Activated T-cell treated with anti-CD3 and anti-CD28 coated beads, Interleukin-2, amount 50 U/mL, for 4 hours (primary cell): ENCODE results near the gene COA8. TPM values are rescaled to one million over a fixed set of nuclear protein-coding genes. Genes with fewer than 3 reads are reported as not detected.

ENCODE experiments used
- ATAC-seq, 2 donors: fragments of 200-7000 bp; cut with Tn5 transposase; one replicate each; pipeline ENCODE4 v1.10.0; 2021
- DNase-seq: peaks from one replicate; pipeline ENCODE4 v3.0.0-alpha.2; 2020
- H3K27me3 Mint-ChIP-seq: one replicate; pipeline ENCODE4 v1.8.0; 2021; ENCODE audit warnings: low read depth, mixed read lengths
- H3K36me3 Mint-ChIP-seq: one replicate; pipeline ENCODE4 v1.8.0; 2022; ENCODE audit warnings: mixed read lengths; ENCODE audit not compliant: insufficient read depth
- H3K4me1 Mint-ChIP-seq: one replicate; pipeline ENCODE4 v1.8.0; 2021; ENCODE audit warnings: low read depth, mixed read lengths
- H3K4me3 Mint-ChIP-seq: one replicate; pipeline ENCODE4 v1.8.0; 2021; ENCODE audit warnings: mild to moderate bottlenecking, moderate library complexity, mixed read lengths
- H3K9me3 Mint-ChIP-seq: one replicate; pipeline ENCODE4 v1.8.0; 2021; ENCODE audit warnings: mixed read lengths
- total RNA-seq, 3 donors: library from RNA; stranded (reverse); gene quantifications; one replicate each; pipeline ENCODE4 v1.2.1, GENCODE V29; 2021

The COA8 gene
- total RNA-seq, 3 donors from 2014 or later: 42.0 to 53.2 (median 49.2) TPM

DNA sequence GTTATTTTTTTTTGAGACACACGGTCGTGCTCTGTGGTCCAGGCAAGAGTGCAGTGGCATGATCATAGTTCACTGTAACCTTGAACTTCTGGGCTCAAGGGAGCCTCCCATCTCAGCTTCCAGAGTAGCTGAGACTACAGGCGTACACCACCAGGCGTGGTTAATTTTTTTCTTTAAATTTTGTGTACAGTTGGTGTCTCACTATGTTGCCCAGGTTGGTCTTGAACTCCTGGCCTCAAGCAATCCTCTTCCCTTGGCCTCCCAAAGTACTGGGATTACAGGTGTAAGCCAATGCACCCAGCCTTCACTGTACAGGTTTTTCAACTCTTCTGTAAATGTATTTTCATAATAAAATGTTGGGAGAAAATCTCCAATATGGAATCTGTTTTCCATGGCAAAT is 60.5 kb downstream of the COA8 start:
- ATAC-seq: no peak
- peaks cover 22% of the 10 kb centered on the region for H3K4me1 Mint-ChIP-seq

DNA sequence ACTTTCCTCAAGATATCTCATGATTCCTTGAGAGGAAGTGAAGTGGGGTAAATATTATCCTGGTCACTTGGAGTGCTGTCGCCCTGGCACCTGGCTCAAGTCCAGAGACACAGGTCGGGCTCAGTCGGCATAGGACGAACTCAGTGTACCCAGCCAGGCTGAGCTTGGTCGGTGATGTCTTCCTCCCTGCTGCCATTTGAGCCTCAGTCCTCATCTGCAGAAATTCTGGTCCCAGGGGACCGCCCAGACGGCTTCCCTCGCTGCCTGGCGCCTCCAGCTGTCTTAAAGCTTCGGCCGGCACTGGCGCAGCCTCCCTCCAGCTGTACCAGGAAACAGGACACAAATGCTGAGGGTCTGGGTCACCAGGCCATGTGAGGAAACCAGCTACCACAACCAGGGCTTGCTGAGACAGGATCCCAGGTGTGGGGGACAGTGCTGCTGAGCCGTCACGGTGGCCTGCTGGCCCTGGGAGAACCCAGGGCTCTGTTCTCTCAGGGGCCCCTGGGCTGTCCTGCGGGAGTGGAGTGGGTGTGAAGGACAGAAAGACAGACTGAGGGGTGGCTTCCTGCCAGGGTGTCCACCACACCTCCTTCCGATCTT is 61.2 kb downstream of the COA8 start:
- Mint-ChIP-seq H3K4me3 (no peak overlapping the region), H3K36me3 (no peaks in the 10 kb centered on the region), H3K27me3 (no peaks in the 10 kb centered on the region), H3K4me1 (peaks cover 22% of the 10 kb centered on the region), H3K9me3 (no peaks in the 10 kb centered on the region)
- no peak for DNase-seq
- ATAC-seq: no peak

More for the DNA sequence above, 60.5 kb downstream of the COA8 start:
- no peak for DNase-seq
- Mint-ChIP-seq H3K9me3 (no peaks in the 10 kb centered on the region), H3K36me3 (no peaks in the 10 kb centered on the region), H3K27me3 (no peaks in the 10 kb centered on the region), H3K4me3 (no peak overlapping the region)

DNA sequence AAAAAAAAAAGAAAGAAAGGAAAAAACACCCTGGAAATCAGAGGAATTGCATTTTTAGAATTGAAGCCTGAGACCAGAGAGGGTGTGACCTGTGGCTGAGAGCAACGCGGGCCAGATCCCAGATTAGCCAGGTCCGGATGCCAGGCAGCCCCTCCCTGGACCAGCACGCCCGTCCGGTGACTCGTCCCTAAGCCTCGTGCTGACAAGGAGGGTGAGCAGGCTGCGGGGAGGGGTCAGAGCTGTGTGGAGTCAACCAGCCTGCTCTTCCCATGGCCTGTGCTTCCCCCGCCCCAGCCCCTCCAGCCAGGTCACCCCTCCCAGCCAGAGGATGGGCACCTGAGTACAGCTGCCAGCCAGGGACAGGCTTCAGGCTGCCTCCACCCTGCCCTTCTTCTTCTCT is 62.1 kb downstream of the COA8 start:
- ATAC-seq (no peak), DNase-seq (peak; percentile 21)
- H3K9me3 Mint-ChIP-seq: no peaks in the 10 kb centered on the region
- peak overlapping the region; percentile 73 for H3K4me3 Mint-ChIP-seq
- peaks cover 22% of the 10 kb centered on the region for H3K4me1 Mint-ChIP-seq
- H3K36me3 Mint-ChIP-seq: no peaks in the 10 kb centered on the region
- H3K27me3 Mint-ChIP-seq: no peaks in the 10 kb centered on the region

DNA sequence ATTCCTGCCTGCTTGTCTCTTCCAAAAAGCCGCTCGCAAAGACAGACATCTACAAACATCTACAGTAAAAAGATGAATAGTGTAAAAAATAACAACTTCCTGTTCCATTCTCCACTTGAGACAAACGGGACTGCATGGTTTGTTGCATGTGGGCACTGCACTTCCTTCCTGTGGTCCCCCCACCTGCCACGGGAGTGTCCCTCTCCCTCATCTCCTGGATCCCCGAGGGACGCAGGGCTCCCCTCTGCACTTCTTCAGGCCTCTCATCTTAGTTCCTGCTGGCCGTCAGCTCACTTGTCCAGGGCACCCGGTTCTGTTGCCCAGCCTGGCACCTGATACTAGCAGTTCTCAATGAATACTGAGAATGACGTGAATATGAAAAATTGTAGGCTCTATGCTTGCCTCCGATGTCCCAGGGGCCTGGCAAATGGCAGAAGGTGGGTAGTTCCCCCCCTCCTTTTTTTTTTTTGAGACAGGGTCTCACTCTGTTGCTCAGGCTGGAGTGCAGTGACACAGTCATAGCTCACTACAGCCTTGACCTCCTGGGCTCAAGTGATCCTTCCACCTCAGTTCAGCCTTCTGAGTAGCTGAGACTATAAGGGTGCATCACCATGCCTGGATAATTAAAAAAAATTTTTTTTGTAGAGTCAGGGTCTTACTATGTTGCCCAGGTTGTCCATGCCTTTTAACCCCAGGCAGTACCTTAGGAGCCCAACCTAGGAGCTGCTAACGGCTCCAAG is 62.8 kb downstream of the COA8 start:
- no peak for ATAC-seq
- no peaks in the 10 kb centered on the region for H3K27me3 Mint-ChIP-seq
- no peak for DNase-seq
- no peaks in the 10 kb centered on the region for H3K36me3 Mint-ChIP-seq
- H3K4me3 Mint-ChIP-seq: peak overlapping the region; percentile 73
- H3K9me3 Mint-ChIP-seq: no peaks in the 10 kb centered on the region
- H3K4me1 Mint-ChIP-seq: peaks cover 24% of the 10 kb centered on the region

DNA sequence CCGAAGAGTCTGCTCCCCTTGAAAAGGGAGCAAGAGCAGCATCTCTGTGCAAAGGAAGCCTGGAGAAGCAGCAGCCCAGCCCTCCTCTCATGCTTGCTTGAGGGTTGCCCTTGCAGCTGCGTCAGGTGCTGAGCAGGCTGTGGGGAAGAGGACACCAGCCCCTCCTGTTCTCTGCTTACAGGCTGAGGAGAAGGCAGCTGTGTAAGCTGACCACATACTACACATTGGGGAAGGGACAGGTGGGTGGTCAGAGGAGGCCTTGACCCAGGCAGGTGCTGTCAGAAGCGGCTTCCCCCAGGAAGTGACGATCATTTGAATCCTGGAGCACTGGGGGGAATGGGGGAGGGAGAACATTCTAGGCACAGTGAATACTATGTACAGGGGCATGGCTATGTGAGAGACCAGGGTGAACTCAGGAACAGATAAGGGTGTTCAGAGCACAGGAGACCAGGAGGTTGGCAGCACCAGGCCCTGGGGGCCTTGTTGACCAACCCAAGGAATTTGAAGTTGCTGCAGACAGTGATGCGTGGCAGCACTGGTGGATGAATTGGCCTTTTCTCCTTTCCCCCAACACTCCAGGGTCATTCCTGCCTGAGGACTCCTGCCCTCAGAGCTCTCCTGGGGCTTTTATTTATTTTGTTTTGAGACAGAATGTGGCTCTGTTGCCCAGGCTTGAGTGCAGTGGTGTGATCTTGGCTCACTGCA is 63.5 kb downstream of the COA8 start:
- DNase-seq (no peak), ATAC-seq (no peak)
- Mint-ChIP-seq H3K4me3 (peak overlapping the region; percentile 24), H3K4me1 (peaks cover 28% of the 10 kb centered on the region), H3K36me3 (no peaks in the 10 kb centered on the region), H3K27me3 (no peaks in the 10 kb centered on the region), H3K9me3 (no peaks in the 10 kb centered on the region)

DNA sequence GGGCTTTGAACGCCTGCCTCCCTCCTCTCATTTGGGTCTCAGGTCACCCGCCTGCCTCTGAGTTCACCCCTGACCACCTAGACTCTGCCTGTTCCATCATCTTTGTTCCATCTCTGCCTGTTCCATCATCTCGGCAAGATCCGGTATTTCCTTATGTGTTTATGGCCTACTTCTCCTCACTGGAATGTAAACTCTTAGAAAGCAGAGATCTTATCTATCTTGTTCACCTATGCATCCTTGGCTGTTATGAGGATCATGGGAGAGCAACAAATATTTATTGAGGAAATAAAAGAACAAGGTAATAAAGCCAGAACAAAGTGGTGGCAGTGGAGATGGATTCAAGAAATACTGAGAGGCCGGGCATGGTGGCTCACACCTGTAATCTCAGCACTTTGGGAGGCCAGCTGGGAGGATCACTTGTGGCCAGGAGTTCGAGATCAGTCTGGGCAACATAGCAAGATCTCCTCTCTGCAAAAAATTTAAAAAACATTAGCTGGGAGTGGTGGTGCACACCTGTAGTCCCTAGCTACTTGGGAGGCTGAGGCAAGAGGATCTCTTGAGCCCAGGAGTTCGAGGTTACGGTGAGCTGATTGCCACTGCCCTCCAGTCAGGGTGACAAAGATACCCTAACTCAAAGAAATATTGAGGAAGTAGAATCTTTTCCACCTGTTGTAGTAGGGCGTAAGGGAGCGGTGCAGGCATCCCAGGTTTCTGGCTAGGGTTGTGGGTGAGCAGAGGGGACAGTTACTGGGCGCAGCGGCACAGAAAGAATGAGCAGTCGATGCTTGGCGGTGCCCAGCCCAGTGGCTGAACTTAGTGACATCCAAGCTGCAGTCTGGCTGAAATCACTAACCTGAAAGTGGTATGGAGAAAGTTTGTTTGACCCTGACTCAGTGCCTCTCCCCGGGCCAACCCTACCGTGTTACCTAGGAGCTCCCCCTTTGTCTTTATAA is 64.6 kb downstream of the COA8 start:
- Mint-ChIP-seq H3K9me3 (no peaks in the 10 kb centered on the region), H3K4me1 (peaks cover 32% of the 10 kb centered on the region), H3K27me3 (no peaks in the 10 kb centered on the region), H3K4me3 (peak overlapping the region; percentile 91), H3K36me3 (no peaks in the 10 kb centered on the region)
- no peak for DNase-seq
- ATAC-seq: no peak

DNA sequence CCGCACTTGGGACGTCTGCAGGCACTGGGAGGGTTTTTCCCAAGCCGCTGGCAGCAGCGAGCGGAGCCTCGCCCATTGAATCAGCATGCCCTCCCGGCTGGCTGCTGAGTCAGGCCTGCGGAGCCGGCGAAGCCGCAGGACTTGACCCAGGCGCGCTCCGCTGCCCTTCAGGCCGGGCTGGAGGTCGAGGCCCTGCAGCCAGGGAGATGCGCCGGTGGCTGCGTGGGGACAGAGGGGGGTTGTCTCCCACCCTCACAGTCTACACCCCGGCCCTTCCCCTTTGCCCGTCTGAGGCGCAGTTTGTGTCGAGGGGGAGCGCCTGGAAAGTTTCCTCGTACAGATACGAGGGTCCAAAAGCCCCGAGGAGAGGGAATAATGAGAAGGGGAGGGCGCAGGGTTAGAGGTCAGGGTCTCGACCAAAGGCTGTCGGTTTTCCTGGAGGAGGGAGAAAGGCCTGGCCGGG is 65.5 kb downstream of the COA8 start:
- ATAC-seq (no peak), DNase-seq (no peak)
- Mint-ChIP-seq H3K36me3 (no peaks in the 10 kb centered on the region), H3K9me3 (no peaks in the 10 kb centered on the region), H3K27me3 (no peaks in the 10 kb centered on the region), H3K4me1 (peaks cover 38% of the 10 kb centered on the region), H3K4me3 (peak overlapping the region; percentile 91)

DNA sequence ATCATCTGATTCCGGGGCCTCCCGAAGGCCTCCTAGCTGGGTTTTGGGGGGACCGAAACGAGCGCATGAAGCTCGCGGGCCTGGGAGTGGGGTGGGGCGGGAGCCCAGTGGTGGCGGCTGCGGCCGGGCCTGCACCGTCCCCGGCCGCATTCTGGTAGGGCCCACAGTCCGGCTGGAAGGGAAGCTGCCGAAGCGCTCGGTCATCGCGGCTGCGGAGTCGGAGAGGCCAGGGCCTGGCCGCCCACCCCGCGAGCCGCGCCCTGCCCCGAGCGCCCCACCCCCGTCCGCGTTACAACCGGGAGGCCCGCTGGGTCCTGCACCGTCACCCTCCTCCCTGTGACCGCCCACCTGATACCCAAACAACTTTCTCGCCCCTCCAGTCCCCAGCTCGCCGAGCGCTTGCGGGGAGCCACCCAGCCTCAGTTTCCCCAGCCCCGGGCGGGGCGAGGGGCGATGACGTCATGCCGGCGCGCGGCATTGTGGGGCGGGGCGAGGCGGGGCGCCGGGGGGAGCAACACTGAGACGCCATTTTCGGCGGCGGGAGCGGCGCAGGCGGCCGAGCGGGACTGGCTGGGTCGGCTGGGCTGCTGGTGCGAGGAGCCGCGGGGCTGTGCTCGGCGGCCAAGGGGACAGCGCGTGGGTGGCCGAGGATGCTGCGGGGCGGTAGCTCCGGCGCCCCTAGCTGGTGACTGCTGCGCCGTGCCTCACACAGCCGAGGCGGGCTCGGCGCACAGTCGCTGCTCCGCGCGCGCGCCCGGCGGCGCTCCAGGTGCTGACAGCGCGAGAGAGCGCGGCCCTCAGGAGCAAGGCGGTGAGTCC is 66.1 kb downstream of the COA8 start, which contains the start of gene KLC1:
TSS of gene KLC1 (plus strand) at position 528 of the 819 bp plus-strand sequence. CDS start 25,354 bp downstream, outside the sequence.
- Mint-ChIP-seq H3K4me1 (peaks cover 42% of the 10 kb centered on the region), H3K9me3 (no peaks in the 10 kb centered on the region), H3K4me3 (peak within 1 kb of the TSS; percentile 91), H3K27me3 (no peaks in the 10 kb centered on the region), H3K36me3 (peaks cover 2% of the 10 kb centered on the region)
- DNase-seq (peak; percentile 82), ATAC-seq (peak; percentile 80 to 81)

DNA sequence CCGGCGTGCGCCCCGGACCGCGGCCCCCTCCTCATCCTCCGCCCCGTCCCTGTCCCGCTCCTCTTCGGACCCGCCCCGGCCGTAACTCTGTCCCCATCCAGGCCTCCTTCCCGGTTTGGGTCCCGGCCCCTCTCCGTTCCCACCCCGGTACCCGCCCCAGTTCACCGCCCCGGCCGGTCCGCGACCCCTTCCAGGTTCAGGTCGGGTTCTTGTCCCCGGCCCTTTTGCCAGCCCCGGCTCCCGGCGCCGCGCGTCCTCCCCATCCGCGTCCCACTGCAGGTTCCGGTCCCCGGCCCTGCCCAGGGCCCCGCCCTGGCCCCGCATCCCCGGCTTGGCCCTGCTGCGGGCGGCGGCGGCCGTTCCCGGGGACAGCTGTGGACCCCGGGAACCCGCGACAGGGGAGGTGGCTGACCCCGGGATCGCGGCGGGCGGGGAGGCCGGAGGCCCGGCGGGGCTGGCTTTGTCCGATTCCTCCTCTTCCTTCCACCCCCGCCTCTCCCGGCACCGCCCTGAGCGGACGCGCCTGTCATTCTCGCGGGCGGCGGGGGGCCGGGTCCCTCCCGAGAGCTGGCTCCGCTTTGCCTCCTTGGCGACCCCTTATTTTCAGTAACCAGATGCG is 66.9 kb downstream of the COA8 start:
- peak; percentile 67 to 68 for ATAC-seq
- Mint-ChIP-seq H3K4me3 (peak overlapping the region; percentile 91), H3K4me1 (peaks cover 44% of the 10 kb centered on the region), H3K36me3 (peaks cover 7% of the 10 kb centered on the region), H3K27me3 (no peaks in the 10 kb centered on the region), H3K9me3 (no peaks in the 10 kb centered on the region)
- DNase-seq: no peak

DNA sequence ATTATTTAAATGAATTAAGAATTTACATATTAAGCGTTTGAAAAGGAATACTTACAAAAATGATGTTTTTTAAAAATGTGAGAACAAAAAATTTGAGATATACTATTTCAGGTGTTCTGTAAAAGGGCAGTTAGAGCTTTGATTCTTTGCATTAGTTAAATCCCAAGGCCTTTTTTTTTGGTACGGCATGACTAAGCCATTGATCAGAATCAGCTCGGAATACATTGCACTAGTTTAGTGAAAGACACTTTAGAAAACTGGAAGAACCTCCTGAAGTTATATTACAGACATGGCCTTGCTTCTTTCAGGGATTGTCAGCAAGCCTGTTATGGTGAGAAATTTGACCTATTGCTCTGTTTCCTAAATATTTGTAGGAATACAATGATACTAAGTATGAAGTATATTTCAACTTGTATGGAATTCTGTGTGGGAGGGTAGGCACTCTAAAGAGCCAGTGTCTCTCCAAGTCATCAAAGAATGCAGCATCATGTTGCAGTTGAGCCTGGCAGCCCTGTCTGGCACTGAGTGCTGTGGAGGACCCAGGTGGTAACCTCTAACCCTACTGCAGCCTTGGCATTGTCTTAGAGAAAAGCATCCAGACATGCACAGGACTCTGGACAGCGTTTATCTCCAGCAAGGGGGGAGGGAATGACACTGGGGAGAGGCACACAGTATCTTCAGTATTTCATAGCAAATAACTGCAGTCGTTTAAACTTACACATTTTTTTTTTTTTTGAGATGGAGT is 67.8 kb downstream of the COA8 start:
- H3K9me3 Mint-ChIP-seq: no peaks in the 10 kb centered on the region
- H3K4me1 Mint-ChIP-seq: peaks cover 43% of the 10 kb centered on the region

DNA sequence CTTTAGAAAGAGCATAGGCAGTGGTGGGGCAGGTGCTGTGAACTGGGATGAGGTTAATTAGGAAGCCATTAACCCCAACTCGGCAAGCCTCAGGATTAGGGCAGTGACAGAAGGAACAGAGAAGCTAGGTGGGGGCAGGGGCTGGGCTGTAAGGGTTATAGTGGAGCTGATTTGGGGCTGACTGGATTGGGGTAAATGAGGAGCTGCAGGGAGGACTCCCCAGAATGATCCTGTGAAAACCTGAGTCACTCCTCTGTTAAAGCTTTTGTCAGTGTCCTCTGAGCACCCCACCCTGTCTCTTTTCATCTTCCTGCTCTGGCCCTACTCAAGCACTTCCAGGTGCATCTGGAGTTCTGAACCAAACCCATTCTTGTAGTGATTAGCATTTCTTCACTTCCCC is 70.6 kb downstream of the COA8 start:
- DNase-seq (no peak), ATAC-seq (no peak)
- peaks cover 54% of the 10 kb centered on the region for H3K4me1 Mint-ChIP-seq
- H3K27me3 Mint-ChIP-seq: no peaks in the 10 kb centered on the region
- H3K9me3 Mint-ChIP-seq: no peaks in the 10 kb centered on the region
- peaks cover 14% of the 10 kb centered on the region for H3K36me3 Mint-ChIP-seq
- H3K4me3 Mint-ChIP-seq: no peak overlapping the region

More for the DNA sequence above, 67.8 kb downstream of the COA8 start:
- peaks cover 7% of the 10 kb centered on the region for H3K36me3 Mint-ChIP-seq
- H3K4me3 Mint-ChIP-seq: peak overlapping the region; percentile 91
- no peaks in the 10 kb centered on the region for H3K27me3 Mint-ChIP-seq
- no peak for ATAC-seq
- DNase-seq: no peak

DNA sequence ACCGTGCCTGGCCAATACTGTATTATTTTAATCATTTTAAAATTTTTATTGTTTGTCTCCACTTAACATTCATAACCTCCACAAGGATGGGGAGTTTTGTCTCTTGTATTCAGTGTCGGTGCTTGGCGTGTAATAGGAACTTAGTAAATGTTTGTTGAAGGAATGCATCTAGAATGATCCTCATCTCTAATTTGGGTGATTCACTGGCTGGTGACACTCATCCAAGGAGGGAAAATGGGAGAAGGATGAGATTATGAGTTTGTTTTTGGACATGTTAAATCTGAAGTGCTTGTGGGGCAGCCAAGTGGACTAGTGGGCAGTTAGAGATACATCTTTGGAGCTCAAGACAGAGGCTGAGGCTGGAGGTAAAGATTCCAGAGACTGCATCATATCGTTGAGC is 71.4 kb downstream of the COA8 start:
- DNase-seq (no peak), ATAC-seq (no peak)
- peaks cover 61% of the 10 kb centered on the region for H3K4me1 Mint-ChIP-seq
- peak overlapping the region; percentile 24 for H3K4me3 Mint-ChIP-seq
- no peaks in the 10 kb centered on the region for H3K9me3 Mint-ChIP-seq
- no peaks in the 10 kb centered on the region for H3K27me3 Mint-ChIP-seq
- peaks cover 14% of the 10 kb centered on the region for H3K36me3 Mint-ChIP-seq
